GM23338 (cell line): ENCODE measurements around the gene SPTBN4.

Source experiments
- CREB1 ChIP-seq: fragments of 250-450 bp; sonication (Bioruptor Pico); IDR thresholded peaks from 2 replicates; pipeline ENCODE4 v1.5.0; 2020; ENCODE audit warnings: low read depth, mild to moderate bottlenecking, moderate library complexity
- CTCF ChIP-seq, 2 experiments: fragments of 200-600 bp in 1 of 2; sonication (generic) in 1 of 2; conservative IDR thresholded peaks; 2 replicates each; pipeline versions ENCODE4 v1.5.1 to v1.6.1; 2016 to 2017; ENCODE audit warnings: antibody characterized with exemption in 2 of 2, low read depth in 2 of 2, mild to moderate bottlenecking in 2 of 2, moderate library complexity in 1 of 2
- ETS1 ChIP-seq: IDR thresholded peaks from 2 replicates; pipeline ENCODE4 v1.6.1; 2016; ENCODE audit warnings: antibody characterized with exemption
- EZH2 ChIP-seq: fragments of 200-600 bp; sonication (generic); IDR thresholded peaks from one replicate; pipeline ENCODE4 v1.8.0; 2017; ENCODE audit warnings: antibody characterized with exemption, mild to moderate bottlenecking, low read depth; ENCODE audit not compliant: unreplicated experiment
- EZH2phosphoT487 ChIP-seq: fragments of 200-600 bp; sonication (generic); IDR thresholded peaks from one replicate; pipeline ENCODE4 v1.8.1; 2018; ENCODE audit warnings: antibody characterized with exemption; ENCODE audit not compliant: unreplicated experiment
- JUNB ChIP-seq: IDR thresholded peaks from one replicate; pipeline ENCODE4 v1.6.1; 2016; ENCODE audit warnings: antibody characterized with exemption; ENCODE audit not compliant: unreplicated experiment
- POLR2AphosphoS5 ChIP-seq: IDR thresholded peaks from 2 replicates; pipeline ENCODE4 v1.6.1; 2016; ENCODE audit warnings: antibody characterized with exemption, low read depth
- REST ChIP-seq: IDR thresholded peaks from one replicate; pipeline ENCODE4 v1.6.1; 2018; ENCODE audit warnings: antibody characterized with exemption; ENCODE audit not compliant: unreplicated experiment
- STAT1 ChIP-seq: IDR thresholded peaks from one replicate; pipeline ENCODE4 v1.6.1; 2016; ENCODE audit warnings: antibody characterized with exemption; ENCODE audit not compliant: unreplicated experiment
- ZNF331 ChIP-seq: fragments of 250-450 bp; sonication (Bioruptor Pico); IDR thresholded peaks from 2 replicates; pipeline ENCODE4 v1.5.0; 2020; ENCODE audit warnings: low read depth, mild to moderate bottlenecking, moderate library complexity
- ZNF462 ChIP-seq: fragments of 250-450 bp; sonication (Bioruptor Pico); IDR thresholded peaks from 2 replicates; pipeline ENCODE4 v1.5.0; 2020; ENCODE audit warnings: mild to moderate bottlenecking, moderate library complexity

- TF ChIP-seq STAT1 (no peak), CTCF (conservative IDR thresholded peaks at IDR 0.05; ENCODE audit: low read depth in 2 of 2) (no peak), EZH2 (no peak), POLR2AphosphoS5 (no peak), JUNB (no peak), ZNF331 (CRISPR knock-in tag) (no peak), REST (no peak), CREB1 (CRISPR knock-in tag) (no peak), ZNF462 (CRISPR knock-in tag) (no peak), ETS1 (no peak), EZH2phosphoT487 (no peak)
Observed at GRCh38 chr19:40442328-40443130, 24.3 kb upstream of the SPTBN4 start.
